ENCODE measurements around the gene GALNT13.

The GALNT13 gene

GRCh38 chr2:153946036-153946435 is 74.3 kb downstream of the GALNT13 start:
- DNase-seq = no peak

DNA sequence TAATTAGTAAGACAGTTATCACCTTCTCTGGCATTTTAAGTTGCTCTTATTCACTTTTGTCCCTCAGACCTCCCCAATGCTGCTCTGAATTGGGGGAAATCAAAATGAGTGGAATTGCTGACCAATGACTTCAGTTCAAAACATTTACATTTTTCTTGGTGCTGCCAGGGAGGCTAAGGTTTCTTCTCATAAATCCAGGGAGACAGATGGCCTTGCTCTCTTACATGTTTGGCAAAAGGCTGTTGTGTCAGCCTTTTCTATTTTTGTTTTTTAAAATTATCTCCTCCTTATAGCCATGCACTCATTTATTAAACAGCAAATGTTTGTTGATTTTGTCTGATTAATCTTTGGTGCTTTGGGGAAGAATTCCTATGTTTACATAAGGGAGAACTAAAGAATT is 82.0 kb downstream of the GALNT13 start:
- no peak for DNase-seq

DNA sequence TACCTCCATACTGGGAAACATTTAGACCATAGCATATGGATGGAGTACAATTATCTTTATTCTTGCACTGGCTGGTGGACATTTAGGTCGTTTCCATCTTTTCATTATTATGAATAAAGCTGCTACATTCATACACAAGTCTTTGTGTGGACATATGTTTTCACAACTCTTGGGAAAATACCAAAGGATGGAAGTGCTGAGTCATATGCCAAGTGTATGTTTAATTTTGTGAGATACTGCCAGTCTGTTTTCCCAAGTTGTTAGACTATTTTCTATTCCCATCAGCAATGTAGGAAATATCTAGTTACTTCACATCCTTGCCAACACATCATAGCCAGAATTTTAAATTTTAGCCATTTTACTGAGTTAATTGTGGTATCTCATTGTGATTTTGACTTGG is 91.5 kb downstream of the GALNT13 start:
- DNase-seq = no peak

DNA sequence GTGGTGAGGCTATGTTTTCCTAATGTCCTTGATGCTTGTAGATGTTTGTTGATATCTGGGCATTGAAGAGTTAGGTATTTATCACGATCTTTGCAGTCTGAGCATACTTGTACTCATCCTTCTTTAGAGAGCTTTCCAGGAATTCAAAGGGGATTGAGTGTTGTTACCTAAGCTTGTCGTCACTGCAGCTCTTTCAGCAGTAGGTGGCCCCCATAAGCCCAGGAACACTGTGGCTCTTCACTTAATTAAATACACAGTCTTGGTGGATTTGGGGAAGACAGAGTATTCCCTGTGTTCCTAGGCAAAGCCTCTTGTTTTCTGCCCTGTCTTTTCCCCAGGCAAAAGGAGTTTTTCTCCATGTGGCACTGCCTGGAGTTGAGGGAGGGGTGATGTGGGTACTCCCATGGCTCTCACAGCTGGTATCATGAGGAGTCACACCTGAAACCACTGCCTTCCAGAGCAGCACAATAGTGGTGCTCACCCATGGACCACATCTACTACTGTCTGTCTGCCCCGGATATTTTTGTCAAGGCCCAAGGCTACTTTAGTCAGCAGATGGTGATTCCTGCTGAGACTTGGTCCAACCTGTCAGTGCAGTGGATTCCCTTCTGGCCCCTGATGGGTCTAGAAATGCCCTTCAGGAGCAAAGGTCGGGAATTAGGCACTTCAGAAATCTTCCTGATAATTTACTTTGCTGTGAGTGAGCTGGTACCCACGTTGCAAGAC is 95.7 kb downstream of the GALNT13 start:
- DNase-seq = no peak

- no peak for DNase-seq
Observed at GRCh38 chr2:153971250-153971649, 99.5 kb downstream of the GALNT13 start.

DNA sequence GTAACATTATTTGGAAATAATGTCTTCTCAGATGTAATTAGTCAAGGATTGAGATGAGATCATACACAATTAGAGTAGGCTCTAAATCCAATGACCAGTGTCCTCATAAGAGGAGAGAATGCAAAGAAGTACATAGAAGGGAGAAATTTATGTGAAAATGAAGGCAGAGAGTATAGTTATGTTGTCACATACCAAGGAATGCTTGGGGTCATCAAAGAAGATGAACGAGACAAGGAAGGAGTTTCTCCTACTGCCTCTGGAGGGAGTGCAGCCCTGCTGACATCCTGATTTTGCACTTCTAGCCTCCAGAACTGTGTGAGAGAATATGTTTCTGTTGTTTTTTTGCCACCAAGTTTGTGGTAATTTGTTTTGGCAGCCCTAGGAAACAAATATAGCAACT is 100.1 kb downstream of the GALNT13 start:
- no peak for DNase-seq

DNA sequence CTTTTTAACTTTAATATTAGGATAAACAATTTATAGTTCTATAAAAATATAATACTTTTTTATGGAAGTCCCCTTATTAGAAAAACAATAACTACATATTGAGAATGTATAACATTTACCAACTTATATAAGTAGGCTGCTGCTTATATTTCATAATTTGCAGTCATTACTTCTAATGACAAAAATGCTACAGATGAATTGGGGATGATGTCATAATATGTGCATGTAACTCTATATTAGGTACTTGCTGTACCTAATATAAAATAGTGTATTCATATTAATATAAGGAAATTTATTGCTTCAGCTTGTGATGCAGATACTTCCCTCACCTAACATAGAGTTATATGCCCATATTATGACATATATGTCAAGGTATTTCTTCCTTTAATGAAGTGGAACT is 100.7 kb downstream of the GALNT13 start:
- DNase-seq = no peak

GRCh38 chr2:153986488-153987229 is 114.9 kb downstream of the GALNT13 start:
- no peak for DNase-seq

DNA sequence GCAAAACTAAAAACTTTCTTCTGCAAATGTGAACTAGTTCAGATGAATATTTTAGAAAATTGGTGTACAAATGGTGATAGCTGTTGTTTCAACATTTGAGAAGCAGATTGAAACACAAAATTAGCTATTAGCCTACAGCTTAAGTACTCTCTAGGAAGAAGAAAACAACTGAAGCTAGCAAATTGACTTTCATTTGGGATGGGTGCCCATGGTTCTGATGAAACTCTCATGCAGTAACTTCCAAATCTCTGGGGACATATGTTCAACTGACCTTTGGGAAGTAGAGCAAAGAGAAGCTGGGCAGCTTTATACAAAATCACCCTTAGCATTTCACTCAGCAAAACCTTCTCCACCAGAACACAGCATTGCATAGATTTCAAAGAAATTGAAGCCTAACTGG is 119.0 kb downstream of the GALNT13 start:
- DNase-seq = no peak

DNA sequence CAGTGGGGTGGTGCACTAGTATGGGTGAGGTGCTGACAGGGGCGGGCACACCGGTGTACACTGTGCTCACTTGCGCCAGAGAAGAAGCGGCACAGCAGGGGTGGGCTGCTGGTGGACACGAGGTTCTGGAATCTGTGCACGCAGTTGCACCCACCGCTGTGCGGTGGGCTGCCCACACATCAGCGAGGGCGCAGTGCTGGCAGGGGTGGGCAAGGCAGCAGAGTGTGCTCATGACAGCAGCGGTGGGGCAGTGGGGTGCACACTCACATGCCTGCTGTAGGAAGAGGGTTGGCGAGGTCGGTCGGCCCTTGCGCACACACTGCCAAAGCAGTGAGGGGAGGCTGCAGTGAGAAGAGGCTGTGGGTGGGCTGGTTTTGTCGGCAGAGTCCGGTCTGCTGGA is 141.8 kb downstream of the GALNT13 start:
- no peak for DNase-seq

DNA sequence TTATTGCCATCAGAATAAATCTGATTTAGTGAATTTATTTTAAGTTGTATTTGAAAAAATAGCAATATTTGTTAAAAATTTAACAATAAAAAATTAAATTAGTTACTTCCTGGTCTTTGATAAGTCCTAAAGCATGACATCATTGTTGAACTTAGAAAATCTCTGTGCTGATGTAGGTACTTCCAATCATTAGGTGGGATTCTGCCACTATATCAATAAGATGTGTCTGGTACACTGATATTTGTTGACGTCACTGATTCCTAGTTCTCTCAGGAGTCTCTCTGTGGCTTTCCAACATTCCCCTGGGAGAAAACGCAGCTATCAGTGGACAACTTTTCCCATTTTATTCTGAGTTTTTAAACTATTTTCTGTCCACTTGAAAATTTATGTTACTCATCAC is 143.5 kb downstream of the GALNT13 start:
- no peak for DNase-seq

DNA sequence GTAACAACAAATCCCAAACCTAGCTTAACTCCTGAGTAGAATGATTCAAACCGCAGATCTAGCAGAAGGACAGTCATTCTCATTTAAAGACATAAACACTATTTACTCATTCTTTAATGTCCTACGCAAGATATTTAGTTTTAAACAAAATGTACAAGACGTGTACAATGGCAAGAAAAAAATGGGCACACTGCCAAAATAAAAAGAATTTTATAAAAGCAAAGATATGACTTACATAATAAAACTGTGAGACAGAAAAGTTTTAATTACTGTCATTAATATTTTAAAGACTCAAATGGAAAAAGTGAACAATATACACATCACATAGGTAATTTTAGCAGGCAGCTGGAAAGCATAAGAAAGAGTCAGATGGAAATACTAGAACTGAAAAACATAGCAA is 157.8 kb downstream of the GALNT13 start:
- no peak for DNase-seq

DNA sequence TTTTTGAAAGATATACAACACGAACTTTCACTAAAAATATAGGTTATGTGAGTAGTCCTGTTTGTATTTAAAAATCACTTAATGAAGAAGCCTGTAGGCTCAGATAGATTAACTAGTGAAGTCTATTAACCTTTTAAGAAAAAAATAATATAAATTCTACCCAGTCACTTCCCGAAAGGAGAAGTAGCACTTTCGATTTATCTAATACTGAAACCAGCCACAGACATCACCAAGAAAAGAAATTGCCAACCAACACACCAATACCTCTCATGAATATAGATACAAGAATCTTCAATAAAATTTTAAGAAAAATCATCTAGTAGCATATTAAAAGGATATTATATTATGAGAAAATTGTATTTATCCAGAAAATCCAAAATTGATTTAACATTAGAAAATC is 160.5 kb downstream of the GALNT13 start:
- DNase-seq = no peak

DNA sequence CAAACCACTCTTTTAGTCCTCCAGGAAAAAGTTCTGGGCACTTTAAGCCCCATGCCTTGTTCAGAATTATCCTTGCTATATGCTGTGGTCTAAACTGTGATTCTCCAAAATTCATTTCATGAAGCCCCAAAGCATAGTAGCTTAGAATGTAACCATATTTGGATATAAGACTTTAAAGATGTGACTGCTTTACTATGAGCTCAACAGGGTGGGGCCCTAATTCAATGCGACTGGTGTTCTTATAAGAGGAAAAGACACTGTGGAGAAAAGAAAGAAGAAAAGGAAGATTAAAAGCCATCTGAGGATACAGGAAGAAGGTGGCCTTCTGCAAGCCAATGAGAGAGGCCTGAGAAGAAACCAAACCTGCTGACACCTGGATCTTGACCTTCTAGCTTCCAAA is 174.8 kb downstream of the GALNT13 start:
- DNase-seq = no peak

- DNase-seq = no peak
Observed at GRCh38 chr2:154048905-154049304, 177.2 kb downstream of the GALNT13 start.

- DNase-seq = no peak
Observed at GRCh38 chr2:154049561-154049960, 177.8 kb downstream of the GALNT13 start.

GRCh38 chr2:154067124-154067523 is 195.4 kb downstream of the GALNT13 start:
- no peak for DNase-seq

GRCh38 chr2:154078926-154079325 is 207.2 kb downstream of the GALNT13 start:
- DNase-seq = no peak

- no peak for DNase-seq
Observed at GRCh38 chr2:154092571-154092970, 220.8 kb downstream of the GALNT13 start.

DNA sequence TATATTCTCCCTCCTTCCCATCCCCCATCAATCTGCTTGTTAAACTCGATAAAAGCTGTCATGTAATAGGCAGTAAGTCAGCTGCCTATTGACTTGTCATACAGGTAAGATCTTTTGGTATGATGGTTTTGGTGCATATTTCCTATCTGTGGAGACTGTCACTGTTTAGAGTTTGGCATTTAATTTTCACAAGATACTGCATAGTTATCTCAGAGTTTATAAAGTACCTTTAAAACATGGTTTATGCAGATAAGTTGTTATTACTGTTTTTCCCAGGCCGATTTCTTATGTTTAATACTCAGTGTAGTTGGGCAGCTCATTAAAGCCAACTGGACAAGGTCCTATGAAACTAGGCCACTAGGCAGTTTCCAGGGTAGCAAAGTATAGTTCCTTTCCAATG is 222.1 kb downstream of the GALNT13 start:
- DNase-seq = no peak

DNA sequence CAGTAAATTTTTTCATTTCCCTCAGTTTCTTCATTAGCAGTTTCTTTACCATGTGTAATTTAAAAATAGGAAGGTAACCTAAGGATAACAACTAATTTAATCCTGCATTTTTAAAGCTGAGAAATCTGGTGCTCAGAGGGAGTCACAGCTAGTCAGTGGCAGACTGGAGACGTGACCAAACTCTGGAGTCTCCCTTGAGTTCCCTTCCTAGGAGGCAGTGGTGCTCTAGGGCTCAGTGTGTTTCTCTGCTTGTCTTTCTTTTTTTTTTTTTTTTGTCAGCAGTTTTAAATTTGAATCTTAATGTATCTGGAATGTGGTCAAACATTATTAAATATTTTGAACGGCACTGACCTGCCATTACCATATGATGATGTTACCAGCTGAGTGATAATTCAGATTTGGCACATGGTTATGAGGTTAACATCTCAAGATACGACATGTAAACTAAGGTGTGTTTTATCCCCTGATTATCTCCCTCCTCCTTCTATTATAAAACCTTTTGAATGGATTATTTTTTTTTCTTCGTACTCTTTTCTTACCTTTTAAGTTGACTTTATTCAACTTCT is 226.2 kb downstream of the GALNT13 start:
- no peak for DNase-seq

DNA sequence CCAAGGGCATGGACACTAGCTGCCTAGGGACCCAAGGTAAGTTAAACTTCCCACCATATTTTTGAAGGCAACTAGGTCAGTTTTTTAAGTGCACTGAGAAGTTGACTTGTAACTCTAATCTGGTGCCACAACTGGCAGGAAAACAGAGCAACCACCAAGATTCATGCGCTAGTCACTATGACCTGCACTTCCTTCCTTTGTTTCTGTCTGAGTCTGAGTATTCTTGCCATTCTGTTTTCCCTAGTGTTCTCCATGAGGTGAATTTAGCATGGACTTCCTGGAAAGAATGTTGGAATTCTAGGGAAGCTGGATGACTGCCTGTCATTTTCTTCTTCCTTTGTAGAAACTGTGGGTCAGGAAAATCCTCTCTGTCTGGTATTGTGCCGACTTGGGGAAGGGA is 249.0 kb downstream of the GALNT13 start:
- DNase-seq = no peak

DNA sequence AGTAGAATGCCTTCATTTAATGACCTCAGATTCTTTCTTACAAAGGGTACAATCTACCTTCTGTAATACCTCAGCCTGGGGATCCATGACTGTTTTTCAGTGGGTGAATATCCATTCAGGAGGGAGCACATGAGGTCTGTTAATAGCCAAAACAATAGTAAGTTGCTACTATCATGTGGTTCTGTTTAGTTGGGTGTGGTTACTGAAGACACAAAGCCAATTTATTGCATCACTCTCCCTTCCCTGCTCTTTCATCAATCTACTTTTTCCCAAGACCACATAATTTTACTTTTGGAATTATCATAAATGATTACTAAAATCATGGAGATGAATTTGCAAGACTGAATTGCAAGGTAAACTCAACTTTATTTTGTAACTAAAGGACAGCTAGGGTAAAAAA is 254.2 kb downstream of the GALNT13 start:
- DNase-seq = no peak

- DNase-seq = no peak
Observed at GRCh38 chr2:154130821-154131220, 259.1 kb downstream of the GALNT13 start.
